SK-N-MC (cell line): ENCODE measurements around the gene CSNK2A3.

ENCODE experiments used
- DNase-seq: peaks from one replicate; pipeline ENCODE4 v3.0.0-alpha.2; 2011; ENCODE audit warnings: low read depth, low spot score
- H3K27ac ChIP-seq: fragments of 200-600 bp; sonication (generic); 2 replicates; pipeline ENCODE4 v1.5.1; 2016; ENCODE audit warnings: mixed run types
- H3K36me3 ChIP-seq: fragments of 200-600 bp; sonication (generic); 2 replicates; pipeline ENCODE4 v1.6.1; 2017; ENCODE audit warnings: antibody characterized with exemption, low read length, mixed read lengths; ENCODE audit not compliant: insufficient read depth
- H3K4me3 ChIP-seq: fragments of 200-600 bp; sonication (generic); 2 replicates; pipeline ENCODE4 v1.5.1; 2016
- H3K9ac ChIP-seq: fragments of 200-600 bp; sonication (generic); 2 replicates; pipeline ENCODE4 v1.8.0; 2017; ENCODE audit warnings: mixed run types, mixed read lengths; ENCODE audit not compliant: insufficient read length
- H3K9me3 ChIP-seq: fragments of 200-600 bp; sonication (generic); 2 replicates; pipeline ENCODE4 v1.6.1; 2017; ENCODE audit warnings: low read depth, mild to moderate bottlenecking, antibody characterized with exemption, low read length, moderate library complexity, mixed read lengths
- EZH2 ChIP-seq: fragments of 200-600 bp; sonication (generic); IDR thresholded peaks from one replicate; pipeline ENCODE4 v1.6.1; 2017; ENCODE audit warnings: antibody characterized with exemption
- FOXP2 ChIP-seq: optimal IDR thresholded peaks from 2 replicates; pipeline ENCODE3; 2011; ENCODE audit warnings: mild to moderate bottlenecking, moderate library complexity; ENCODE audit not compliant: insufficient read depth; ENCODE audit errors: extremely low read length, control extremely low read depth
- POLR2AphosphoS5 ChIP-seq: IDR thresholded peaks from 2 replicates; pipeline ENCODE4 v1.6.1; 2012; ENCODE audit warnings: mild to moderate bottlenecking, low read depth, low read length, borderline replicate concordance

The CSNK2A3 gene

GRCh38 chr11:11349870-11350337, 3.1 kb downstream of the CSNK2A3 start:
- Histone ChIP-seq H3K36me3 (no peaks in the 10 kb centered on the region), H3K9me3 (no peaks in the 10 kb centered on the region), H3K9ac (no peak overlapping the region), H3K4me3 (no peak overlapping the region), H3K27ac (no peak overlapping the region)
- no peak for TF ChIP-seq EZH2
- TF ChIP-seq FOXP2: no peak
- no peak for TF ChIP-seq POLR2AphosphoS5
- DNase-seq: no peak

GRCh38 chr11:11349106-11349825, 3.8 kb downstream of the CSNK2A3 start:
- DNase-seq: no peak
- no peaks in the 10 kb centered on the region for H3K36me3 ChIP-seq
- no peaks in the 10 kb centered on the region for H3K9me3 ChIP-seq
- TF ChIP-seq EZH2 (no peak), FOXP2 (no peak), POLR2AphosphoS5 (no peak)
- H3K27ac ChIP-seq: no peak overlapping the region
- no peak overlapping the region for H3K9ac ChIP-seq
- no peak overlapping the region for H3K4me3 ChIP-seq

GRCh38 chr11:11348303-11348702, 4.7 kb downstream of the CSNK2A3 start:
- Histone ChIP-seq H3K9me3 (no peaks in the 10 kb centered on the region), H3K27ac (no peak overlapping the region), H3K9ac (no peak overlapping the region), H3K36me3 (no peaks in the 10 kb centered on the region), H3K4me3 (no peak overlapping the region)
- no peak for DNase-seq
- TF ChIP-seq FOXP2 (no peak), POLR2AphosphoS5 (no peak), EZH2 (no peak)

- no peak overlapping the region for H3K27ac ChIP-seq
- H3K9me3 ChIP-seq: no peaks in the 10 kb centered on the region
- no peak overlapping the region for H3K9ac ChIP-seq
- DNase-seq: no peak
- TF ChIP-seq FOXP2: no peak
- TF ChIP-seq POLR2AphosphoS5: no peak
- TF ChIP-seq EZH2: no peak
- H3K4me3 ChIP-seq: no peak overlapping the region
- no peaks in the 10 kb centered on the region for H3K36me3 ChIP-seq
Measured at GRCh38 chr11:11347592-11347991, 5.5 kb downstream of the CSNK2A3 start.

GRCh38 chr11:11346303-11346702, 6.7 kb downstream of the CSNK2A3 start:
- Histone ChIP-seq H3K4me3 (no peak overlapping the region), H3K9ac (no peak overlapping the region), H3K36me3 (no peaks in the 10 kb centered on the region), H3K27ac (no peak overlapping the region), H3K9me3 (no peaks in the 10 kb centered on the region)
- no peak for DNase-seq
- no peak for TF ChIP-seq POLR2AphosphoS5
- TF ChIP-seq FOXP2: no peak
- no peak for TF ChIP-seq EZH2

GRCh38 chr11:11345099-11345498, 8.0 kb downstream of the CSNK2A3 start:
- no peak for TF ChIP-seq EZH2
- no peak for TF ChIP-seq FOXP2
- no peak for TF ChIP-seq POLR2AphosphoS5
- no peak overlapping the region for H3K27ac ChIP-seq

GRCh38 chr11:11344045-11344444, 9.0 kb downstream of the CSNK2A3 start:
- DNase-seq: no peak
- Histone ChIP-seq H3K36me3 (no peaks in the 10 kb centered on the region), H3K4me3 (no peak overlapping the region), H3K9me3 (no peaks in the 10 kb centered on the region), H3K9ac (no peak overlapping the region), H3K27ac (no peak overlapping the region)
- no peak for TF ChIP-seq FOXP2
- TF ChIP-seq POLR2AphosphoS5: no peak
- TF ChIP-seq EZH2: no peak

More at GRCh38 chr11:11345099-11345498, 8.0 kb downstream of the CSNK2A3 start:
- DNase-seq: no peak
- H3K4me3 ChIP-seq: no peak overlapping the region
- H3K9ac ChIP-seq: no peak overlapping the region
- H3K36me3 ChIP-seq: no peaks in the 10 kb centered on the region
- no peaks in the 10 kb centered on the region for H3K9me3 ChIP-seq

- TF ChIP-seq EZH2 (no peak), POLR2AphosphoS5 (no peak), FOXP2 (no peak)
- no peak overlapping the region for H3K9ac ChIP-seq
- H3K36me3 ChIP-seq: no peaks in the 10 kb centered on the region
- no peak overlapping the region for H3K27ac ChIP-seq
- no peak overlapping the region for H3K4me3 ChIP-seq
- H3K9me3 ChIP-seq: no peaks in the 10 kb centered on the region
- DNase-seq: no peak
Measured at GRCh38 chr11:11338304-11338703, 14.7 kb downstream of the CSNK2A3 start.
